HepG2 (cell line): ENCODE results near the gene DDR2. TPM values are rescaled to one million over a fixed set of nuclear protein-coding genes. Genes with fewer than 3 reads are reported as not detected.

Source experiments
- ATAC-seq: fragments of 200-7000 bp; cut with Tn5 transposase; 3 replicates; pipeline ENCODE4 v1.9.1; 2020; ENCODE audit warnings: mild to moderate bottlenecking, moderate library complexity
- BruUV-seq: library from RNA; stranded (reverse); fragments of 400-500 nt; replicated peaks from 2 replicates; lab custom pipeline; 2021; lab: Mats Ljungman, UMichigan
- CTCF ChIA-PET: fragments of 300-600 bp; formaldehyde crosslinking; extraction: SDS; loops from one replicate; lab custom pipeline; 2021; ENCODE audit warnings: low total read pairs, inconsistent platforms, low intra/inter-chr PET ratio; lab: Yijun Ruan, JAX
- POLR2A ChIA-PET: fragments of 350-600 bp; sonication (Branson Sonifier 250); formaldehyde crosslinking; loops from one replicate; lab custom pipeline; 2020; ENCODE audit warnings: antibody characterized with exemption, inconsistent platforms; lab: Yijun Ruan, JAX
- DNase-seq: peaks from one replicate; pipeline ENCODE4 v3.0.0-alpha.2; 2015; ENCODE audit warnings: low spot score
- FAIRE-seq: peaks from 3 replicates; lab custom pipeline; 2011; peaks lifted over from hg19 to GRCh38; lab: Jason Lieb, UNC
- H2AFZ ChIP-seq: one replicate; pipeline ENCODE4 v1.6.1; 2011; ENCODE audit warnings: low read length, inconsistent platforms
- H3K27ac ChIP-seq: fragments of 300-600 bp; 3 replicates; pipeline ENCODE4 v1.8.0; 2011; ENCODE audit warnings: mixed run types, mild to moderate bottlenecking, mixed read lengths, low read length, inconsistent platforms; ENCODE audit not compliant: insufficient read depth; ENCODE audit errors: extremely low read length
- H3K27me3 ChIP-seq, 2 experiments: fragments of 200-600 bp in 1 of 2; 2 replicates in 1 of 2; 3 replicates in 1 of 2; pipeline versions ENCODE4 v1.6.0 to v1.8.0; 2011; ENCODE audit warnings: low read length in 2 of 2, mild to moderate bottlenecking in 2 of 2, moderate library complexity in 2 of 2, inconsistent platforms in 1 of 2; ENCODE audit not compliant: insufficient read depth in 2 of 2, control insufficient read depth in 1 of 2
- H3K36me3 ChIP-seq, 2 experiments: fragments of 200-600 bp in 1 of 2; replicated peaks in 1 of 2; 2 replicates in 1 of 2; 3 replicates in 1 of 2; pipeline versions ENCODE4 v1.5.1 to v1.8.0; 2011; ENCODE audit warnings: low read length in 2 of 2, inconsistent platforms in 1 of 2; ENCODE audit not compliant: insufficient read depth in 2 of 2, control insufficient read depth in 1 of 2
- H3K4me1 ChIP-seq: 2 replicates; pipeline ENCODE4 v1.5.1; 2012; ENCODE audit warnings: low read length, inconsistent platforms; ENCODE audit not compliant: insufficient read depth
- H3K4me2 ChIP-seq: 2 replicates; pipeline ENCODE4 v1.6.0; 2011; ENCODE audit warnings: low read depth, low read length, inconsistent platforms
- H3K4me3 ChIP-seq, 3 experiments: fragments of 200-600 bp in 1 of 3; sonication (generic), shearing (Covaris generic) in 1 of 3; replicated peaks in 1 of 3; 2 replicates each; pipeline ENCODE4 v1.5.1; 2011 to 2016; ENCODE audit warnings: low read length in 3 of 3, inconsistent platforms in 2 of 3, low read depth in 2 of 3, mild to moderate bottlenecking in 2 of 3, control low read depth in 1 of 3, mixed read lengths in 1 of 3; ENCODE audit not compliant: insufficient read depth in 1 of 3
- H3K79me2 ChIP-seq: one replicate; pipeline ENCODE4 v1.6.1; 2011; ENCODE audit warnings: low read length, inconsistent platforms; ENCODE audit not compliant: insufficient read depth
- H3K9ac ChIP-seq: 2 replicates; pipeline ENCODE4 v1.6.0; 2011; ENCODE audit warnings: mild to moderate bottlenecking, low read depth, low read length, inconsistent platforms; ENCODE audit not compliant: insufficient read depth
- H3K9me3 ChIP-seq: 2 replicates; pipeline ENCODE4 v1.5.1; 2012; ENCODE audit warnings: mild to moderate bottlenecking, low read length
- H4K20me1 ChIP-seq: 2 replicates; pipeline ENCODE4 v1.6.0; 2011; ENCODE audit warnings: inconsistent platforms, mild to moderate bottlenecking, low read length, moderate library complexity; ENCODE audit not compliant: insufficient read depth
- AKNA ChIP-seq: sonication (generic); formaldehyde crosslinking; IDR thresholded peaks from 2 replicates; pipeline ENCODE4 v1.4.0; 2020; ENCODE audit warnings: missing genetic modification reagents, borderline replicate concordance
- FUBP1 ChIP-seq: sonication (generic); formaldehyde crosslinking; IDR thresholded peaks from 2 replicates; pipeline ENCODE4 v1.5.1; 2020; ENCODE audit warnings: missing genetic modification reagents, mild to moderate bottlenecking, borderline replicate concordance
- MTA1 ChIP-seq: sonication (generic); formaldehyde crosslinking; IDR thresholded peaks from 2 replicates; pipeline ENCODE4 v1.4.0; 2020; ENCODE audit warnings: missing genetic modification reagents, mild to moderate bottlenecking, borderline replicate concordance
- NCOA1 ChIP-seq: sonication (generic); formaldehyde crosslinking; IDR thresholded peaks from 2 replicates; pipeline ENCODE4 v1.9.0; 2021; ENCODE audit warnings: missing genetic modification reagents
- PHF20 ChIP-seq: sonication (generic); formaldehyde crosslinking; IDR thresholded peaks from 2 replicates; pipeline ENCODE4 v1.5.0; 2020; ENCODE audit warnings: mild to moderate bottlenecking, missing genetic modification reagents
- RFX1 ChIP-seq: fragments of 450-650 bp; IDR thresholded peaks from 2 replicates; pipeline ENCODE4 v1.6.1; 2017
- TOE1 ChIP-seq: sonication (generic); formaldehyde crosslinking; IDR thresholded peaks from 2 replicates; pipeline ENCODE4 v1.4.0; 2020; ENCODE audit warnings: mild to moderate bottlenecking, missing genetic modification reagents
- ZNF83 ChIP-seq: sonication (generic); formaldehyde crosslinking; IDR thresholded peaks from 2 replicates; pipeline ENCODE4 v1.4.0; 2020; ENCODE audit warnings: missing genetic modification reagents, mild to moderate bottlenecking, borderline replicate concordance
- WGBS: methylation state at CpG from one replicate; pipeline ENCODE4 v1.1.6; 2017; ENCODE audit warnings: low lambda C conversion rate; 5-methylcytosine and 5-hydroxymethylcytosine counted together
- in situ Hi-C: cut with HindIII; loops from 2 replicates; pipeline ENCODE4 v1.10.0; 2017; ENCODE audit warnings: low pct_unique_long_range_greater_than_20kb; ENCODE audit not compliant: extremely low pct_ligation_motif_present
- intact Hi-C: fragments of 100-400 bp; cut with micrococcal nuclease; formaldehyde crosslinking; loops from one replicate; pipeline ENCODE4 v1.10.0; 2022; ENCODE audit not compliant: unreplicated experiment
- polyA plus RNA-seq, 8 experiments: library from polyadenylated mRNA; depleted of rRNA in 3 of 8; stranded (reverse) in 7 of 8; unstranded in 1 of 8; fragments of >200 nt; fragmentation: Illumina TruSeq in 4 of 8; extraction: Trizol in 4 of 8; gene quantifications; 2 replicates each; pipeline versions ENCODE4 v1.2.1 to v1.2.3, GENCODE V29; 2011 to 2016; ENCODE audit warnings: low read depth in 4 of 8, missing spikeins in 1 of 8, mixed read lengths in 1 of 8; ENCODE audit not compliant: insufficient read depth in 1 of 8
- total RNA-seq, 5 experiments: library from RNA; depleted of rRNA; stranded (reverse); fragments of >200 nt; fragmentation: Illumina TruSeq; extraction: Trizol; gene quantifications; 2 replicates each; pipeline ENCODE4 v1.2.3, GENCODE V29; 2016; ENCODE audit warnings: low read depth in 1 of 5

Gene DDR2
- total and polyA plus RNA-seq, 2 of the 13 experiments (the other 11 are each of a cell fraction or from before 2014, with no cell fraction given), result 0.36 to 0.38 TPM

- Histone ChIP-seq H3K27ac (no peak overlapping the region), H3K36me3 (no peaks in the 10 kb centered on the region), H3K9me3 (no peaks in the 10 kb centered on the region), H2AFZ (no peak overlapping the region), H3K4me3 (no peak overlapping the region), H3K4me2 (no peak overlapping the region), H3K27me3 (no peaks in the 10 kb centered on the region), H3K4me1 (no peaks in the 10 kb centered on the region)
- DNase-seq (no peak), ATAC-seq (no peak)
- 23% methylated on average over 1 of the region's 1 CpG for WGBS
- ChIA-PET POLR2A (no interaction called here), CTCF (no interaction called here)
- intact Hi-C loops, result no loop called here
- TF ChIP-seq AKNA (CRISPR knock-in tag), result no peak
- TF ChIP-seq ZNF83 (CRISPR knock-in tag), result no peak
- TF ChIP-seq RFX1, result no peak
- TF ChIP-seq PHF20, result no peak
- no peak for TF ChIP-seq NCOA1 (CRISPR knock-in tag)
- TF ChIP-seq TOE1 (CRISPR knock-in tag), result no peak
- no peak for TF ChIP-seq MTA1 (CRISPR knock-in tag)
- no peak for TF ChIP-seq FUBP1 (CRISPR knock-in tag)
- TF ChIP-seq, all 625 proteins: peak for 0
- H4K20me1 ChIP-seq, result no peaks in the 10 kb centered on the region
- BruUV-seq, result no TSS peak
- H3K9ac ChIP-seq, result no peak overlapping the region
- H3K79me2 ChIP-seq, result no peaks in the 10 kb centered on the region
- FAIRE-seq, result no peak
- in situ Hi-C loops, result no loop called here
Observed at GRCh38 chr1:162719678-162720077, 87.4 kb downstream of the DDR2 start.
